Measurements from ENCODE around the gene TBX1.

DNA sequence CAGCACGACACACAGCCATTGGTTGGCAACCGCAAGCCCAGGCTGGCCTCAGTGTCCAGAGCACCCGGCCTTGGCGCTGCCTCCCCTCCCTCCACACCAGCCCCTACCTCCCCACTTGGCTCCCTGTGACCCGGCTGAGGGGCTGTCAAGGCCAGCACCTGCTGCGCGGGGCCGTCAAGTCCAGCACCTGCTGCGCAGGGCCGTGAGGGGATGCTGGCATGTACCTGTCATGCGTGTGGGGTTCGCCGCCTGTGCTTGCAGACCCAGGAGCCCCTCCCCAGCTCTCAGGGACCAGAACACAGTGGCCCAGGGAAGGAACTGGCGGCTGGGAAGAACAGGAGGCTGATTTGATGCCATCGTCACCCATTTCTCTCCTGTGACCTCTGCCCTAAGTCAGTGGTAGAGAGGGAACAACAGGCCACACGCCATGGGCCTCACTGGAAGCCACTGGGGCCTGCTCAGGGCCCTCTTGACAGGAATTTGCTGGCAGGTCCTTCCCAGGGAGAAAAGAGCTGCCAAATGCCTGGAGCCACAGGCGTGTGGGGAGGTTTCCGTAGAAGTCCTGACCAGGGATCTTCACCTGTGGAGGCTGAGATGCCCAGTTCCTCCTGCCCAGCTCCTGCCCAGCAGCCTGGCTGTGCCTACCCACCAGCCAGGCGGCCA is 37.6 kb downstream of the TBX1 start:
- TF ChIP-seq CTCF (IDR thresholded peaks at IDR 0.05; ENCODE audit: poor library complexity, severe bottlenecking) (no peak), TAF1 (IDR thresholded peaks at IDR 0.05; ENCODE audit: low read depth) (no peak), MXI1 (conservative IDR thresholded peaks at IDR 0.05; ENCODE audit: poor library complexity, severe bottlenecking) (no peak), EZH2 (IDR thresholded peaks at IDR 0.05; ENCODE audit: borderline replicate concordance, insufficient read depth, low read length, poor library complexity, severe bottlenecking) (no peak)

All from neural cell (in vitro differentiated cells).